Measurements from ENCODE around the gene CABCOCO1. TPM values are rescaled to one million over a fixed set of nuclear protein-coding genes. Genes with fewer than 3 reads are reported as not detected.

CABCOCO1 gene
- total and polyA plus RNA-seq, 9 of the 15 experiments (the other 6 are each of a cell fraction or from before 2014, with no cell fraction given) = 0.04 TPM; not detected in 8

DNA sequence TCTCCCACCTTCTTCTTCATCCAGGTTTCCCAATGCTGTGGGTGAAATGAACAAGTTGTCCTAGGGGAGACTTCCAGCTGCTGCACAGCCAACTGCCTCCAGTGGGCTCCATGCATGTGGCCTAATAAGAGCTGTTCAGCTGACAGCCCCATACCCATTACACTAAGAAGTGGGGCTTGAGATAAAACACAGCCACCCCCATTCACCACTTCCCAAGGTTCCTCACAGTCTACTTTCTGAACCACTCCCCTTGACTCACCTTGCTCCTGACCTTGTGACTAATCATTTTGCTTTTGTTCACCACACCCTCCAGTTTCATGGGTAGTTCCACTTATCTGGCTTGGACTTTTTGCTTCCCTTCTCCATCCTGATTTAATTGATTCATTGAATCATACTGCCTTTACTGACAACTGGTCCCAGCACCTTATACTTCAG, 119.3 kb downstream of the CABCOCO1 start (continued):
- TF ChIP-seq MCM7 (IDR thresholded peaks at IDR 0.05) (no peak), REST (IDR thresholded peaks at IDR 0.05; ENCODE audit: borderline replicate concordance) (0 out of 2 replicates have a peak, but pooled peaks have one; percentile 7), REST (CRISPR knock-in tag; IDR thresholded peaks at IDR 0.05; ENCODE audit: low read depth) (no peak), YY1 (IDR thresholded peaks at IDR 0.05; ENCODE audit: borderline replicate concordance in 1 of 3, control insufficient read depth in 1 of 3, extremely low read depth in 1 of 3, insufficient read depth in 3 of 3, insufficient read length in 1 of 3, insufficient replicate concordance in 2 of 3, low read depth in 1 of 3, low read length in 2 of 3) (peak in 1 of 3 experiments; percentile 61), NFXL1 (CRISPR knock-in tag; IDR thresholded peaks at IDR 0.05) (no peak), NFE2 (IDR thresholded peaks at IDR 0.05; ENCODE audit: low read depth) (peak; percentile 81), ZNF695 (CRISPR knock-in tag; IDR thresholded peaks at IDR 0.05) (no peak), EP300 (IDR thresholded peaks at IDR 0.05; ENCODE audit: low read length) (peak; percentile 81; the same call in 1 of the 2 replicates), GABPA (tag; conservative IDR thresholded peaks at IDR 0.05; ENCODE audit: low read depth) (no peak), TAL1 (IDR thresholded peaks at IDR 0.05) (0 out of 2 replicates have a peak, but pooled peaks have one; percentile 37), ATF7 (IDR thresholded peaks at IDR 0.05) (peak; percentile 44), SPI1 (IDR thresholded peaks at IDR 0.05; ENCODE audit: borderline replicate concordance, low read depth, low read length) (peak; percentile 39; the same call in 1 of the 2 replicates), ARNT (IDR thresholded peaks at IDR 0.05) (peak in 1 of 2 experiments; percentile 59; a peak in 2 of 4 replicates), SIN3B (IDR thresholded peaks at IDR 0.05; ENCODE audit: low read depth) (no peak), ZNF124 (CRISPR knock-in tag; IDR thresholded peaks at IDR 0.05) (no peak), KLF1 (tag; IDR thresholded peaks at IDR 0.05) (peak; percentile 47; the same call in 1 of the 2 replicates), CUX1 (CRISPR knock-in tag; IDR thresholded peaks at IDR 0.05) (no peak)

All from K562 (cell line).